Ishikawa (cell line): ENCODE measurements around the gene PTPN1.

Experiments used
- CREB1 ChIP-seq: IDR thresholded peaks from 2 replicates; pipeline ENCODE4 v1.6.1; 2012; ENCODE audit warnings: low read depth
- EGR1 ChIP-seq: IDR thresholded peaks from 2 replicates; pipeline ENCODE4 v1.6.1; 2012
- EP300 ChIP-seq: IDR thresholded peaks from 2 replicates; pipeline ENCODE4 v1.6.1; 2012; ENCODE audit warnings: borderline replicate concordance
- MAX ChIP-seq: IDR thresholded peaks from 2 replicates; pipeline ENCODE4 v1.6.1; 2012
- NFIC ChIP-seq: IDR thresholded peaks from 2 replicates; pipeline ENCODE4 v1.6.1; 2012
- RAD21 ChIP-seq: IDR thresholded peaks from 2 replicates; pipeline ENCODE4 v1.6.1; 2012; ENCODE audit warnings: low read depth
- REST ChIP-seq: IDR thresholded peaks from 2 replicates; pipeline ENCODE4 v1.6.1; 2012; ENCODE audit warnings: low read depth, mild to moderate bottlenecking
- TCF12 ChIP-seq: IDR thresholded peaks from 2 replicates; pipeline ENCODE4 v1.6.1; 2012; ENCODE audit warnings: low read depth
- TEAD4 ChIP-seq: IDR thresholded peaks from 2 replicates; pipeline ENCODE4 v1.6.1; 2012

- TF ChIP-seq TCF12 (no peak), CREB1 (no peak), EP300 (no peak), NFIC (no peak), REST (no peak), TEAD4 (no peak), EGR1 (no peak), RAD21 (no peak), MAX (no peak)
Measured at GRCh38 chr20:50567860-50568548, 57.8 kb downstream of the PTPN1 start.
